A673 (cell line): ENCODE measurements around the gene PTPN21. TPM values are rescaled to one million over a fixed set of nuclear protein-coding genes. Genes with fewer than 3 reads are reported as not detected.

Source experiments
- BruUV-seq: library from RNA; stranded (reverse); fragments of 400-500 nt; replicated peaks from 2 replicates; lab custom pipeline; 2021; lab: Mats Ljungman, UMichigan
- CTCF ChIA-PET: fragments of 300-600 bp; sonication (Branson Sonifier 250); formaldehyde crosslinking; loops from one replicate; lab custom pipeline; 2022; ENCODE audit warnings: antibody characterized with exemption; lab: Charles Lee
- POLR2A ChIA-PET: fragments of 300-600 bp; sonication (Branson Sonifier 250); formaldehyde crosslinking; loops from one replicate; lab custom pipeline; 2022; ENCODE audit warnings: antibody characterized with exemption; ENCODE audit not compliant: low non-redundant PET; lab: Charles Lee
- DNase-seq: peaks from one replicate; pipeline ENCODE4 v3.0.0-alpha.2; 2015; ENCODE audit warnings: low spot score
- H3K27ac ChIP-seq: fragments of 200-600 bp; sonication (generic); 2 replicates; pipeline ENCODE4 v1.5.1; 2016; ENCODE audit warnings: mixed run types, low read depth, mild to moderate bottlenecking, mixed read lengths, antibody characterized with exemption, low read length; ENCODE audit not compliant: poor library complexity, severe bottlenecking
- H3K27me3 ChIP-seq: fragments of 200-600 bp; sonication (generic); replicated peaks from 2 replicates; pipeline ENCODE4 v1.6.1; 2017; ENCODE audit warnings: mixed run types, low read depth, mild to moderate bottlenecking, mixed read lengths, antibody characterized with exemption, low read length; ENCODE audit not compliant: insufficient read depth, poor library complexity
- H3K36me3 ChIP-seq: fragments of 200-600 bp; sonication (generic); 2 replicates; pipeline ENCODE4 v1.6.1; 2016; ENCODE audit warnings: mixed run types, mild to moderate bottlenecking, mixed read lengths, antibody characterized with exemption, low read length; ENCODE audit not compliant: insufficient read depth, poor library complexity, severe bottlenecking
- H3K4me1 ChIP-seq: fragments of 200-600 bp; sonication (generic); 2 replicates; pipeline ENCODE4 v1.6.1; 2017; ENCODE audit warnings: mixed run types, mild to moderate bottlenecking, mixed read lengths, antibody characterized with exemption, low read length; ENCODE audit not compliant: insufficient read depth, poor library complexity, severe bottlenecking
- H3K4me3 ChIP-seq: fragments of 200-600 bp; sonication (generic); 2 replicates; pipeline ENCODE4 v1.5.1; 2016; ENCODE audit warnings: low read depth, mixed run types, mild to moderate bottlenecking, mixed read lengths, low read length; ENCODE audit not compliant: poor library complexity, severe bottlenecking
- H3K9me3 ChIP-seq: fragments of 200-600 bp; sonication (generic); 2 replicates; pipeline ENCODE4 v1.6.1; 2016; ENCODE audit warnings: mixed run types, low read depth, mild to moderate bottlenecking, mixed read lengths, antibody characterized with exemption, low read length; ENCODE audit not compliant: poor library complexity, severe bottlenecking
- EZH2 ChIP-seq: fragments of 200-600 bp; sonication (generic); IDR thresholded peaks from 2 replicates; pipeline ENCODE4 v1.6.1; 2017; ENCODE audit warnings: borderline replicate concordance, low read depth, mild to moderate bottlenecking, mixed read lengths, antibody characterized with exemption, low read length; ENCODE audit not compliant: poor library complexity, severe bottlenecking
- intact Hi-C: fragments of 100-400 bp; cut with micrococcal nuclease; formaldehyde crosslinking; loops from one replicate; pipeline ENCODE4 v1.10.0; 2022; ENCODE audit not compliant: unreplicated experiment
- total RNA-seq: library from RNA; stranded (reverse); gene quantifications from 2 replicates; pipeline ENCODE4 v1.2.3, GENCODE V29; 2021
- TF ChIP-seq, protein P1 (sequence below): fragments of 300-800, 200-600 bp; sonication (generic); conservative IDR thresholded peaks from 2 replicates; pipeline ENCODE4 v1.5.1; 2017; ENCODE audit warnings: low read depth, mild to moderate bottlenecking, antibody characterized with exemption, low read length, moderate library complexity, mixed read lengths

Gene PTPN21
- total RNA-seq, 1 experiment from 2014 or later = 6.1 TPM

DNA sequence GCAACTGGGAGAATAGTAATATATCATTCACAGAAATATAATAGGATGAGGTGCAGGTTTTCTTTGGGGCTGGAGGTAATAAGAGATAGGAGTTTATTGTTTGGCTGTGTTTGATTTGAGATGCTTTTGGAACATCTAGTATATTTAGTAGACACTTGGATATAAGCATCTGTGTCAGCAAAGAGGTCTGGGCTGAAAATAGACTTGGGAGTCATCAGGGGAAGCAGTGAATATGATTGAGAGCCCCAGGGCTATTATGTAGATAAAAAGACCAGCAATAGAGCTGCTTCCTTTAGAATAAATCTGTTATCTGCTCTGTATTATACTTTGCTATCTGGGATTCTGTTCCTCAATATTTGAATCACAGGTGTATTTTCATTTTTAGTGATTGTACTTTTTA is 132.8 kb downstream of the PTPN21 start:
- Histone ChIP-seq H3K36me3 (no peaks in the 10 kb centered on the region), H3K4me1 (no peaks in the 10 kb centered on the region), H3K9me3 (no peaks in the 10 kb centered on the region), H3K27ac (no peak overlapping the region), H3K27me3 (no peaks in the 10 kb centered on the region), H3K4me3 (no peak overlapping the region)
- no TSS peak for BruUV-seq
- ChIA-PET POLR2A (no interaction called here), CTCF (no interaction called here)
- no peak for DNase-seq
- TF ChIP-seq, protein P1, sequence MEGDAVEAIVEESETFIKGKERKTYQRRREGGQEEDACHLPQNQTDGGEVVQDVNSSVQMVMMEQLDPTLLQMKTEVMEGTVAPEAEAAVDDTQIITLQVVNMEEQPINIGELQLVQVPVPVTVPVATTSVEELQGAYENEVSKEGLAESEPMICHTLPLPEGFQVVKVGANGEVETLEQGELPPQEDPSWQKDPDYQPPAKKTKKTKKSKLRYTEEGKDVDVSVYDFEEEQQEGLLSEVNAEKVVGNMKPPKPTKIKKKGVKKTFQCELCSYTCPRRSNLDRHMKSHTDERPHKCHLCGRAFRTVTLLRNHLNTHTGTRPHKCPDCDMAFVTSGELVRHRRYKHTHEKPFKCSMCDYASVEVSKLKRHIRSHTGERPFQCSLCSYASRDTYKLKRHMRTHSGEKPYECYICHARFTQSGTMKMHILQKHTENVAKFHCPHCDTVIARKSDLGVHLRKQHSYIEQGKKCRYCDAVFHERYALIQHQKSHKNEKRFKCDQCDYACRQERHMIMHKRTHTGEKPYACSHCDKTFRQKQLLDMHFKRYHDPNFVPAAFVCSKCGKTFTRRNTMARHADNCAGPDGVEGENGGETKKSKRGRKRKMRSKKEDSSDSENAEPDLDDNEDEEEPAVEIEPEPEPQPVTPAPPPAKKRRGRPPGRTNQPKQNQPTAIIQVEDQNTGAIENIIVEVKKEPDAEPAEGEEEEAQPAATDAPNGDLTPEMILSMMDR = no peak
- no peak for TF ChIP-seq EZH2
- intact Hi-C loops = no loop called here

GRCh38 chr14:88421286-88421685 is 133.5 kb downstream of the PTPN21 start:
- Histone ChIP-seq H3K9me3 (no peaks in the 10 kb centered on the region), H3K4me3 (no peak overlapping the region), H3K27me3 (no peaks in the 10 kb centered on the region), H3K4me1 (no peaks in the 10 kb centered on the region), H3K27ac (no peak overlapping the region), H3K36me3 (no peaks in the 10 kb centered on the region)
- intact Hi-C loops = no loop called here
- no peak for DNase-seq
- no peak for TF ChIP-seq EZH2
- TF ChIP-seq, protein P1 = no peak
- POLR2A ChIA-PET = interaction anchor here (0.6 kb wide), 1 partner anchor 367 kb away, joined by 3 read pairs; no protein-coding TSS in a partner anchor
- no TSS peak for BruUV-seq
- CTCF ChIA-PET = no interaction called here

DNA sequence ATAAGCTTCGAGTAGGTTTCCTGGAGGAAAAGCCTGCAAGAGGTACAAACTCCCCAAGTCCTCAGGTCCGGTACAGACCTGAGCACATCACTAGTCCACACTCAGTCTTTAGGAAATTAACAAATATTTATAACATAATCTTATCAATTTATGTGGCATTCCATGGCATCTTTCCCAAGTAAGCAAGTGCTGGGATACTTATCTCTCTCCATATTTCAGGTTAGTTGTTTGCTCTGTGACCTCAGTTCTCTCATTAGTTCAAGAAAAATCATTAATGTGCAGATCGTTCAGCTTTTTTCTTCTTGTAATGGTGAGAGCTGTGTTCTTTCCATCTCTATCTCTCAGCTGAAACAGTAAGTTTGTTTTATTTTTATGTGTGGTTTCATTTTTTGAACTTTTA is 134.6 kb downstream of the PTPN21 start:
- no TSS peak for BruUV-seq
- Histone ChIP-seq H3K9me3 (peaks cover 3% of the 10 kb centered on the region), H3K4me3 (no peak overlapping the region), H3K4me1 (no peaks in the 10 kb centered on the region), H3K27me3 (no peaks in the 10 kb centered on the region), H3K27ac (no peak overlapping the region), H3K36me3 (no peaks in the 10 kb centered on the region)
- ChIA-PET CTCF (no interaction called here), POLR2A (no interaction called here)
- no peak for DNase-seq
- intact Hi-C loops = no loop called here
- TF ChIP-seq, protein P1 = no peak
- no peak for TF ChIP-seq EZH2
